ENCODE measurements around the gene COX4I2.

GRCh38 chr20:31638816-31639215 lies 1.1 kb downstream of the COX4I2 start:
- TF ChIP-seq, protein P1, sequence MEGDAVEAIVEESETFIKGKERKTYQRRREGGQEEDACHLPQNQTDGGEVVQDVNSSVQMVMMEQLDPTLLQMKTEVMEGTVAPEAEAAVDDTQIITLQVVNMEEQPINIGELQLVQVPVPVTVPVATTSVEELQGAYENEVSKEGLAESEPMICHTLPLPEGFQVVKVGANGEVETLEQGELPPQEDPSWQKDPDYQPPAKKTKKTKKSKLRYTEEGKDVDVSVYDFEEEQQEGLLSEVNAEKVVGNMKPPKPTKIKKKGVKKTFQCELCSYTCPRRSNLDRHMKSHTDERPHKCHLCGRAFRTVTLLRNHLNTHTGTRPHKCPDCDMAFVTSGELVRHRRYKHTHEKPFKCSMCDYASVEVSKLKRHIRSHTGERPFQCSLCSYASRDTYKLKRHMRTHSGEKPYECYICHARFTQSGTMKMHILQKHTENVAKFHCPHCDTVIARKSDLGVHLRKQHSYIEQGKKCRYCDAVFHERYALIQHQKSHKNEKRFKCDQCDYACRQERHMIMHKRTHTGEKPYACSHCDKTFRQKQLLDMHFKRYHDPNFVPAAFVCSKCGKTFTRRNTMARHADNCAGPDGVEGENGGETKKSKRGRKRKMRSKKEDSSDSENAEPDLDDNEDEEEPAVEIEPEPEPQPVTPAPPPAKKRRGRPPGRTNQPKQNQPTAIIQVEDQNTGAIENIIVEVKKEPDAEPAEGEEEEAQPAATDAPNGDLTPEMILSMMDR (IDR thresholded peaks at IDR 0.05; ENCODE audit: low read depth, low read length, poor library complexity, severe bottlenecking) = no peak
- TF ChIP-seq EZH2phosphoT487 (IDR thresholded peaks at IDR 0.05; ENCODE audit: borderline replicate concordance, low read length) = no peak
